Right hindlimb (tissue), 1 donor: ENCODE data around the gene PLEKHA8.

Source experiments
- DNase-seq: peaks from one replicate; pipeline ENCODE4 v3.0.0-alpha.2; 2018

The PLEKHA8 gene

GRCh38 chr7:30147785-30148184, 119.6 kb downstream of the PLEKHA8 start:
- no peak for DNase-seq

DNA sequence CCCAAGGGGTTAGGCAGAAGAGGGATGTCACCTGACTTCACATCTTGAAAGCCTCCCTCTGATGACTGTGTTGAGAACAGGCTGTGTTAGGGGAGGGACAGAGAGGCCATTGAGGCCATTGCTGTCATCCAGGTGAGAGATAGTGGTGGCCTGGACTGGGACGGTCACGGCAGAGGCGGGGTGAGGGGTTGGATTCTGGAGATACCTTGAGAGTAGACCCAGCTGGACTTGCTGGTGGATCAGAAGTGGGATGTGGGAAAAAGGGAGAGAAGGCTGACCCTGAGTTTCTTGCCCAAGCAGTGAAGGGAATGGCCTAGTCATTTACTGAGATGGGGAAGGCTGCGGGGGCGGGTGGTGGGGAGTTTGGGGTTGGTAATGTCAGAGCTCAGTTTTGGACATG, 120.2 kb downstream of the PLEKHA8 start:
- DNase-seq, result no peak

GRCh38 chr7:30148951-30149459, 120.8 kb downstream of the PLEKHA8 start:
- DNase-seq, result no peak

DNA sequence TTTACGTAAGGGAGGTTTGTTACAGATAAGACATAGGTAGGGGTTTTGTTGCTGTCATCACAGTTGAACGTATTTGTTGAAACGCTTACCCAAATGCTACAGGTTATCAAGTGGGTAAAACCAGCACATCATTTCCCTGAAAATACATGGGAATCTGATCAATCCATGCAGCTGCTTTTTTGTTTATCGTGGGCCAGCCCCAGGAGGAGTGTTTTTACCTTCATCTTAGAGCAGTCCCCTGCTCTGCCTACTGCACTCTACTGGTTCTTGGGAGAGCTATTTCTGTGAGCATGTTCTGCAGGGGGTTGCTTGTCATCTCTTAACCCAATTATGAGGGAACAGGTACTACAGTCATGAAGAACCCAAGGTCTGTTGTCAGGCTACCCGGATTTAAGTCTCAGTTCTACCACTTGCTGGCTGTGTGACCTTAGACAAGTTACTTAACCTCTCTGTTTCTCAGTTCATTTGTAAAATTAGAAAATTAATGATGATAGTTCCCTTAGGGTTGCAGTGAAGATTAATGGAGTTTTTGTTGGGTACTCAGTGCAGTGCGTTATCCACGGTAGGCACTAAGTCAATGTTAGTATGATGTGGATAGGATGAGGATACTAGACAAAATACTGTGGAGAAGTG, 121.5 kb downstream of the PLEKHA8 start:
- DNase-seq, result no peak

- DNase-seq, result no peak
These were observed 122.5 kb downstream of the PLEKHA8 start for GRCh38 chr7:30150711-30151110.

DNA sequence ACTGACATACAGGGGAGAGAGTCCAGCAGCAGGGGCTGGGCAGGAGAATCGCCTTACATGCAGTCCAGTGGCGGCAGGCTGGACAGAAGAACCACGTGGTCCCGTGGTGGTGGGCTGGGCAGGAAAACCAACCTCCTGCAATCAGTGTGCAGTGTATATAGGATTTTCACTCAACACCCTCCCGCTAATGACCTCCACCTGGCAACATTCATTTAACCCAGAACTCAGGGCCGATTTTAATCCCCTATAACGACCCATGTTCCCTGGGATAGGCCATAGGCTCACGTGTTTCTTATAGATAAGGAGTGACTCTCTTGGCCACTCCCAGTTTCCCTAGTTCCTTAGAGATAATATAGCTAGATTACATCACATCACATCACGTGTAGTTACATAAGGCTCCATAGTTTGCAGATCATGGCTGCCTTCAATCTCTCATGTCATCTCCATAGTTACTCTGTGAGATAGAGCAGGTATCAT, 125.9 kb downstream of the PLEKHA8 start:
- no peak for DNase-seq

GRCh38 chr7:30155481-30155880, 127.3 kb downstream of the PLEKHA8 start:
- no peak for DNase-seq

DNA sequence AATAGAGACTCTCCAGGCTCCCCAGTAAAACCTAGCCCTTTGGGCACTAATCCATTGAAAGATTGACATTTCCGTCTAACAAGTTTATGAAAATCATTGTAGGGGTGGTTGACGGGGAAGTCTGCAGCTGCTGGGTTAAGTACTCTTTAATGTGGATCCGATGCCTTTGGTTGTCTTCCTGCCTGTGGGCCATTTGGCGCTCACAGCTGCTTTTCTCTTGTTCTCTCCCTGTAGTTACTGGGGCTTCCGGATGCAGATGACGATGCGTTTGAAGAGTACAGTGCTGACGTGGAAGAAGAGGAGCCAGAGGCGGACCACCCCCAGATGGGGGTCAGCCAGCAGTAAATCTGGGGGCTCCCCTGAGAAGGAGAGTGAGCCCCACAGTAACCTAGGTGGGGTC, 129.0 kb downstream of the PLEKHA8 start:
- no peak for DNase-seq

DNA sequence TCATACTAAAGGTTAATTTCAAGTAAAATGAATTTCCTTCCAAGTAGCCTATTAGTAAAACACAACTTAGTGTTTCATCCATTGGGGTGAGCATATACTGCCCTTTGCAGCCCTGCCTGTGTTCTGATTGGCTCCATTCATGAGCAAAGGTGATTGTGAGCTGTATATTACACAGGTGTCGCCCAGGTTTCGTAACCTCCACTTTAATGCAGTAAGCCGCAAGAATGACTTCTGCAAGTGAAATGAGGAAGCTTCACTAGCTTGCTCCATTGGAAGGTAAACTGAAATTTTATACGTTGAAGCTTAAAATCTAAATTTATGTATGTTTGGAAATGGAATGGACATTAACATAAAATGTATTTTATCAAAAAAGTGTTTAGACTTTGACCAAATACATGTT, 131.0 kb downstream of the PLEKHA8 start:
- DNase-seq, result no peak

- no peak for DNase-seq
These were observed 131.5 kb downstream of the PLEKHA8 start for GRCh38 chr7:30159698-30160143.

GRCh38 chr7:30160329-30160728, 132.1 kb downstream of the PLEKHA8 start:
- no peak for DNase-seq

DNA sequence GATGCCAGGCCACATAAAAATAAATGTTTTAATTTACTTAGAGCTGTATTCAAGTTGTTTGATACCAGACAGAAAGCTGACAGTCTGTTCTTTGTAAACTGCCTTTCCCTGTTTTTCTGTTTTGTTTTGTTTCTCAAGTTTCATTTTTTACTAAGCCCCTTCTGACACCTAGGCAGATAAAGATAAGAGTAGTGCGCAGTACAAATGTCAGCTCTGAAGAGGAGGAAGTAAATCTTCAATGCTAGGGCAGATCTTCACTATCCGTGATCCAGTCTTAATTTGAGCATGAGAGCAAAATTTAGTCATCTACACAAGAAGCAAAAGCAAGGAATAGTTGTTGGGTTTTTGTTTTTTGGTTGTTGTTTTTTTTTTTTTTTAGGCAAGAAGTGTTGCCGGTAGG, 133.9 kb downstream of the PLEKHA8 start:
- no peak for DNase-seq

DNA sequence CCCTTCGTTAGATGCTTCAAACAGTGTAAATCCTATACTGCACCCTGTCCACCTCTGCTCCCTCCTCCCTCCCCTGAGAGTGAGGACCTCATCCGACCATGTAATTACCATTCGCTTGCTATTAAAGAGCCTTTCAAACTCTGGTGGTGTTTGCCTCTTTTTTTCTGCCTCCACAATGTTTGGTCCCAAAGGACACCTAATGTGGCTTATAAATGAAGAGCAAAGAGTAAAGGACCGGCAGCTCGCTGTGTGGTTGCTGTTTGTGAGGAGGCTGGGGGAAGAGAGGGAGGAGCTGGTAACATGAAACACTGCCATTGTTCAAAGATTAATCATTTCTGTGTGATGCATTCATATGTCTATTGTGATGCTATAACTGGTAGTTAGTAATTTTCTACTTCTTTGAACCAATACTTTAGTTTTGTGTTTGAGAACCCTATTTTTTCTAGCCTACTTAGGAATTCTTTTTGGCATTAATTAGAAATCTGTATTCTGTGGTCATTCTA, 134.5 kb downstream of the PLEKHA8 start:
- DNase-seq, result no peak

DNA sequence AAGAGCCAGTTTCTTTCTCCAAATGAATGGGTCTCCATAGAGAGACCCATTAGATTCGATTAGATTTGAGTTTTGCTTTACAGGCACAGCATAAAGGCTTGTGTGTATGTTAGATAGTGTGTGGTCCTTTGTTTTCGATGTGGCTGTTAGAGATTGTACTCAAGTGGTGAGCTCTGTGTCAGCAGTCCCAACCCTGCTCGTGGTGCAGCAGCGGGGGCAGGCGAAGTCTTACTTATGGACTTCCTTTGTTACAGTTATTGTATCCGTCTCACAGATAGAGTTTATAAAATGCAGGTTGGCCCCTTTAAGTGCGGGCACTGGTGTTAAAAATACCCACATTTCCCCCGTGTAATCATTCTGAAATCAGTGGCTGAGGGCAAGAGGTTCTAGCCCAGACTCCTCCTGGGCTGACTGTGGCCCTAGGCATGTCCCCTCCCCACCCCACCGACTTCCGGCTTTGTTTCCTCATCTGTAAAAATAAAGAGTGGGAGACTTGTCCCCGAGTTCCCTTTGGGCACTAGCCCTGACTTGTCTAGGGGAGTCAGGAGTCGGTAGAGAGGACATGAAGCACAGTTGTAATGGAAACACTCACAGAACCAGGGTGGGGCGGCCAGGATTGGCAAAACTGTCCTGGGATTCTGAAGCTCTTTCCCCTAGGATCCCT, 135.2 kb downstream of the PLEKHA8 start:
- no peak for DNase-seq

DNA sequence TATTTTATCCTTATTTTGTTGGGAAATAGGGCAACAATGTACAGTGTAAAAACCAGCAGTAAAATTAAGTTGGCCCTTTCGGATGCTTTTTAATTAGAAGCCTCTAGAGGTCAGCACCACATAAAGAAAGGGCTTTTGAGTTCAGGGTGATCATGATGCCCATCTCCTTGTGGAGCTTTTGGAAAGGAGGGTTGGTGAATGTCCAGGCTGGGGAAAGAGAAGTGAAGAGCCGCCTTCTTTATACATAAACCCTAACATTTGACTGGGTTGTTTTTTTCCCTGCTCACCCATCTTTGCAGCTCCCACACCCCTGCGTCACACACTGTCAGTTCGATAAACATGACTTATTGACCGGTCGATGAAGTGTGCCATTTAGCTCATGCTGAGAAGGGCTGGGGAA, 136.4 kb downstream of the PLEKHA8 start:
- DNase-seq, result no peak

- no peak for DNase-seq
These were observed 137.4 kb downstream of the PLEKHA8 start for GRCh38 chr7:30165590-30165989.

GRCh38 chr7:30166155-30166840, 138.1 kb downstream of the PLEKHA8 start:
- no peak for DNase-seq

DNA sequence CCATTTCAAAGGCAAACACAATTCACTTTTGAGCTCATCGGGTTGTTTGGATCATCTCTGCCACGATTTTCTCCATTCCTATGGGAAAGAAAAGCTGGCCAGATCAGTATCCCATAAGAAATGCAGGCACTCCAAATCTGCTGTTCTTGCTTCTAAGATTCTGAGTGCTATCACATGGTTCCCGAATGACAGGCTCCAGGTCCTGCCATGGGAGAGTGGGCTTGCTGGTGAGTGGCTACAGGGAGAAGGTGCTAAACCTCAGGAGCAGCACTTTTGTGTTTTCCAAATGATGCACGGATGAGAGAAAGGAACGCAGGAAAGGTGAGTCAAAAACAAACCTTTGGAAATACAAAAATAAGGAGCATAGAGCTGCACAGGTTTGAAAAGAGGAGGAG, 138.6 kb downstream of the PLEKHA8 start:
- no peak for DNase-seq

DNA sequence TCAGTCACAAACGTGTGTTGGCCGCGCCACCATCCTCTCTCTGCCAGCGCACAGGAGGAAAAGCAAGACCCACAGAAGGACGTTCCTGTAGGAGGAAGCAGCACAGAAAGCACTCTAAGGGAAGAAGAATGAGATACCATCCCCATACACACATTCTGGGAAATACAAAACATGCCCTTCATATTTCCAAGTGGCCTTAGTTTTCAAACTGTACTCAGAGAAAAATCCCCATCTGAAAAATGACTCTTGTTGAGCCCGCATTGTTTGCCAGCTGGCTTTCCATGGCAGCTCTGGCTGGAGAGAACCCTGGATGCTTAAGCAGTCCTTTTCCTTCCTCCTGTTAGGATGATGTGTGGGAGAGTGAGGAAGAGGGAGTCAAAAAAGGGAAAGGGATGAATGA, 139.7 kb downstream of the PLEKHA8 start:
- DNase-seq, result no peak

DNA sequence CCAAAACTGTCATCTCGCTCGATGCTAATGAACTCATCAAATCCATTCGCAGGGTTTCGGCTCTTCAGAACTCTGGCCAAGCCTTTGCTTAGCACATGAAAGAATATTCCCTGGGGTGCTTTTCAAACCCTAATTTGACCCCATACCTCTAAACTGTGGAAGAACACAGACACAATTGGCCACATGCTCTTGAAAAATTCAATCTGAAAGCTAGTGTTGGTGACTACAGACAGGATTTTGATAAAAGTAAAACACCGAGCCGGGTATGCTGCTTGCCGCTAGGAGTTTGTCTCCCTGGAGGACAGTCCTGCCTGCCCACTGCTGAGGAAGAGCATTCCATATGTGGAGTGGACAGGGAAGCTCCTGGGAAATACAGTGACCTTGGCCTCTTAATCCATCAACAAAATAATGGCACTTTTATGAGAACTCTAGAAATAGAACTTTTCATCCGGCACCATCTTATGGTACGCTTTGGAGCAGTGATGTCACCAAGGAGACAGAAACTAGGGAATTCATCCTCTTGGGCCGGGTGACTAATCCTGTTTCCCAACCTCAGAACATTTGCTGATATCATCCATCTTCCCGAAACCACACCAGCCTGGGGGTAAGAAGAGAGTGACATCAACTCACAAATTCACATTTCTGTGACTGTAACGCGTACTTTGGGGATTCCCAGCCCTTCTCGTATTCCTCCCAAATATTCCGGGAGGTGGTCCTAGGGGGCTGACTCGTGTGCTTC, 140.8 kb downstream of the PLEKHA8 start:
- DNase-seq, result no peak

GRCh38 chr7:30169579-30169978, 141.4 kb downstream of the PLEKHA8 start:
- no peak for DNase-seq

DNA sequence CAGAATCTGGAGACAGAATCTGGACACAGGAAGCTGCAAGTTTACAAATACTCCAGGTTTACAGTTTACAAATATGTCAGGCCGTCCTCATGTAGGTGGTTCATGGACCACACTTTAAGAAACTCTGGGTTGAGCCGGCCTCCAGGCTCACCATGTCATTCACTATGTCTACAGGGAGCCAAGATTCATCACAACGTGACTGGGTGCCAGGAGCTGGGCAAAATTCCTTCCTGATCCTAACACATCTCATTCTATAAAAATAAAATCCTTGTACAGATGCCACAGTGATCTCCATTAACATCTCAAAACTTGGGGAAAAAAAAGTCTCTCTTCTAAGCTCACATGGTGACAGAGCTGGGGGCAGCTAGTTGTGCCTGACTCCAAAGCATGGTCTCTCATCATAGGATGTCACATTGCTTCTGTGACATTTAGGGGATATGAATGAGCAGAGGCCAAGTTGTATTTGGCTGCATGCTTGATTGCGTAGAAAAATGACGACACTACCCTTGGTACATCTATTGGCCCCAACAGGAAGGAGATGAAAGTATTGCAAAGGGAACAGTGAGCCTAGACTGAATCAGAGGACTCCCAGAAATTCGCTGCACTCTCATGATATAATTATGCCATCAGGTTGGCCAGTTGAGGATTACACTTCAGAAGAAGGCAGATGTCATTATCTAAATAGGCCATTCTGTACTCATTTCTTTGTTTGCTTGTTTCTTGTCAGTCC, 142.4 kb downstream of the PLEKHA8 start:
- no peak for DNase-seq
